Coronary artery (tissue), 2 donors: ENCODE results near the gene QSER1.
"Not testable (repeated sequence)": the region's sequence is repeated elsewhere in the genome, so short reads cannot be mapped to it uniquely, and the experiment has no call there.

Experiments
- DNase-seq: peaks from one replicate; pipeline ENCODE4 v3.0.0-alpha.2; 2017; ENCODE audit warnings: low spot score
- H3K27ac ChIP-seq, 2 donors: fragments of 200-600 bp; sonication (generic); one replicate each; pipeline ENCODE4 v1.5.1; 2016 to 2019
- H3K4me3 ChIP-seq: fragments of 200-600 bp; sonication (generic); 2 replicates; pipeline ENCODE4 v1.5.1; 2016; ENCODE audit warnings: mild to moderate bottlenecking, moderate library complexity
- CTCF ChIP-seq: fragments of 200-600 bp; sonication (generic); IDR thresholded peaks from one replicate; pipeline ENCODE4 v1.5.1; 2019; ENCODE audit warnings: antibody characterized with exemption

QSER1 gene

GRCh38 chr11:32858731-32859130 lies 33.9 kb upstream of the QSER1 start:
- DNase-seq, result no peak
- Histone ChIP-seq H3K27ac (no peak overlapping the region), H3K4me3 (no peak overlapping the region)
- no peak for TF ChIP-seq CTCF

GRCh38 chr11:32861850-32862577 lies 30.6 kb upstream of the QSER1 start:
- Histone ChIP-seq H3K27ac (no peak overlapping the region), H3K4me3 (no peak overlapping the region)
- DNase-seq, result no peak
- no peak for TF ChIP-seq CTCF

GRCh38 chr11:32864555-32864954 lies 28.1 kb upstream of the QSER1 start:
- Histone ChIP-seq H3K4me3 (no peak overlapping the region), H3K27ac (no peak overlapping the region)
- no peak for TF ChIP-seq CTCF
- DNase-seq, result no peak

- H3K4me3 ChIP-seq, H3K27ac ChIP-seq, DNase-seq: not testable (repeated sequence)
These were observed 23.9 kb upstream of the QSER1 start for GRCh38 chr11:32868752-32869151.

GRCh38 chr11:32870676-32871075 lies 21.9 kb upstream of the QSER1 start:
- no peak for TF ChIP-seq CTCF
- no peak overlapping the region for H3K27ac ChIP-seq
- no peak for DNase-seq
- H3K4me3 ChIP-seq, result no peak overlapping the region

- DNase-seq, result no peak
- no peak for TF ChIP-seq CTCF
- Histone ChIP-seq H3K27ac (no peak overlapping the region), H3K4me3 (no peak overlapping the region)
These were observed 18.5 kb upstream of the QSER1 start for GRCh38 chr11:32874132-32874531.

- DNase-seq, result no peak
- H3K27ac ChIP-seq, result no peak overlapping the region
- TF ChIP-seq CTCF, result no peak
- no peak overlapping the region for H3K4me3 ChIP-seq
These were observed 11.3 kb upstream of the QSER1 start for GRCh38 chr11:32881286-32881685.
